ENCODE measurements around the gene ARPC1B. TPM values are rescaled to one million over a fixed set of nuclear protein-coding genes. Genes with fewer than 3 reads are reported as not detected.

The ARPC1B gene
- total and polyA plus RNA-seq, 9 of the 15 experiments (the other 6 are each of a cell fraction or from before 2014, with no cell fraction given) = 6.7 to 357 (median 211) TPM

- TF ChIP-seq SMAD2 (IDR thresholded peaks at IDR 0.05; ENCODE audit: low read depth, low read length) (no peak), ZNF384 (IDR thresholded peaks at IDR 0.05; ENCODE audit: low read depth, low read length) (peak; percentile 17; the same call in 1 of the 2 replicates), NR4A1 (CRISPR knock-in tag; IDR thresholded peaks at IDR 0.05) (no peak), NR4A1 (tag; IDR thresholded peaks at IDR 0.05) (no peak), CREB3L1 (IDR thresholded peaks at IDR 0.05; ENCODE audit: borderline replicate concordance, low read depth) (peak; percentile 44; the same call in 1 of the 2 replicates), ZSCAN29 (IDR thresholded peaks at IDR 0.05) (peak; percentile 21; the same call in 1 of the 2 replicates), EHMT2 (IDR thresholded peaks at IDR 0.05) (no peak), HEY1 (CRISPR knock-in tag; IDR thresholded peaks at IDR 0.05; ENCODE audit: borderline replicate concordance) (no peak), CXXC5 (CRISPR knock-in tag; IDR thresholded peaks at IDR 0.05) (peak; percentile 93), ZNF280A (IDR thresholded peaks at IDR 0.05; ENCODE audit: low read depth, partially characterized antibody) (no peak), POLR2AphosphoS2 (IDR thresholded peaks at IDR 0.05; ENCODE audit: low read length) (peak; percentile 77; the same call in 1 of the 2 replicates), MAZ (CRISPR knock-in tag; conservative IDR thresholded peaks at IDR 0.05 in 1 of 2, IDR thresholded peaks at IDR 0.05 in 1 of 2) (peak; percentile 83 to 90), RBM22 (IDR thresholded peaks at IDR 0.05; ENCODE audit: low read depth, low read length, poor library complexity, severe bottlenecking) (no peak), NR2F6 (CRISPR knock-in tag; IDR thresholded peaks at IDR 0.05) (no peak), RBM14 (IDR thresholded peaks at IDR 0.05; ENCODE audit: borderline replicate concordance, insufficient read depth, low read depth, low read length) (no peak), KLF10 (CRISPR knock-in tag; IDR thresholded peaks at IDR 0.05) (no peak), KDM2B (CRISPR knock-in tag; IDR thresholded peaks at IDR 0.05) (peak; percentile 60; the same call in 1 of the 2 replicates), MYNN (IDR thresholded peaks at IDR 0.05) (0 out of 2 replicates have a peak, but pooled peaks have one; percentile 10), MYNN (CRISPR knock-in tag; IDR thresholded peaks at IDR 0.05) (no peak), ZNF766 (CRISPR knock-in tag; conservative IDR thresholded peaks at IDR 0.05) (no peak)
- TF ChIP-seq, protein P1, sequence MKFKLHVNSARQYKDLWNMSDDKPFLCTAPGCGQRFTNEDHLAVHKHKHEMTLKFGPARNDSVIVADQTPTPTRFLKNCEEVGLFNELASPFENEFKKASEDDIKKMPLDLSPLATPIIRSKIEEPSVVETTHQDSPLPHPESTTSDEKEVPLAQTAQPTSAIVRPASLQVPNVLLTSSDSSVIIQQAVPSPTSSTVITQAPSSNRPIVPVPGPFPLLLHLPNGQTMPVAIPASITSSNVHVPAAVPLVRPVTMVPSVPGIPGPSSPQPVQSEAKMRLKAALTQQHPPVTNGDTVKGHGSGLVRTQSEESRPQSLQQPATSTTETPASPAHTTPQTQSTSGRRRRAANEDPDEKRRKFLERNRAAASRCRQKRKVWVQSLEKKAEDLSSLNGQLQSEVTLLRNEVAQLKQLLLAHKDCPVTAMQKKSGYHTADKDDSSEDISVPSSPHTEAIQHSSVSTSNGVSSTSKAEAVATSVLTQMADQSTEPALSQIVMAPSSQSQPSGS (CRISPR knock-in tag; IDR thresholded peaks at IDR 0.05) = no peak
- TF ChIP-seq, protein P2, sequence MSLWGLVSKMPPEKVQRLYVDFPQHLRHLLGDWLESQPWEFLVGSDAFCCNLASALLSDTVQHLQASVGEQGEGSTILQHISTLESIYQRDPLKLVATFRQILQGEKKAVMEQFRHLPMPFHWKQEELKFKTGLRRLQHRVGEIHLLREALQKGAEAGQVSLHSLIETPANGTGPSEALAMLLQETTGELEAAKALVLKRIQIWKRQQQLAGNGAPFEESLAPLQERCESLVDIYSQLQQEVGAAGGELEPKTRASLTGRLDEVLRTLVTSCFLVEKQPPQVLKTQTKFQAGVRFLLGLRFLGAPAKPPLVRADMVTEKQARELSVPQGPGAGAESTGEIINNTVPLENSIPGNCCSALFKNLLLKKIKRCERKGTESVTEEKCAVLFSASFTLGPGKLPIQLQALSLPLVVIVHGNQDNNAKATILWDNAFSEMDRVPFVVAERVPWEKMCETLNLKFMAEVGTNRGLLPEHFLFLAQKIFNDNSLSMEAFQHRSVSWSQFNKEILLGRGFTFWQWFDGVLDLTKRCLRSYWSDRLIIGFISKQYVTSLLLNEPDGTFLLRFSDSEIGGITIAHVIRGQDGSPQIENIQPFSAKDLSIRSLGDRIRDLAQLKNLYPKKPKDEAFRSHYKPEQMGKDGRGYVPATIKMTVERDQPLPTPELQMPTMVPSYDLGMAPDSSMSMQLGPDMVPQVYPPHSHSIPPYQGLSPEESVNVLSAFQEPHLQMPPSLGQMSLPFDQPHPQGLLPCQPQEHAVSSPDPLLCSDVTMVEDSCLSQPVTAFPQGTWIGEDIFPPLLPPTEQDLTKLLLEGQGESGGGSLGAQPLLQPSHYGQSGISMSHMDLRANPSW (CRISPR knock-in tag; IDR thresholded peaks at IDR 0.05) = no peak; the same call in 1 of the 2 replicates
Observed at GRCh38 chr7:99325592-99326407, 48.7 kb upstream of the ARPC1B start, which contains the start of gene ARPC1A (continued).

Measured in K562 (cell line).